SW 1271 (cell line): ENCODE data around the gene GLA.
A peak's percentile ranks its signal among the peaks of the same experiment; 100 is the strongest.

ENCODE experiments used
- DNase-seq, 2 experiments: peaks; one replicate each; lab custom pipeline; 2025; lab: John Stamatoyannopoulos, UW

The GLA gene

DNA sequence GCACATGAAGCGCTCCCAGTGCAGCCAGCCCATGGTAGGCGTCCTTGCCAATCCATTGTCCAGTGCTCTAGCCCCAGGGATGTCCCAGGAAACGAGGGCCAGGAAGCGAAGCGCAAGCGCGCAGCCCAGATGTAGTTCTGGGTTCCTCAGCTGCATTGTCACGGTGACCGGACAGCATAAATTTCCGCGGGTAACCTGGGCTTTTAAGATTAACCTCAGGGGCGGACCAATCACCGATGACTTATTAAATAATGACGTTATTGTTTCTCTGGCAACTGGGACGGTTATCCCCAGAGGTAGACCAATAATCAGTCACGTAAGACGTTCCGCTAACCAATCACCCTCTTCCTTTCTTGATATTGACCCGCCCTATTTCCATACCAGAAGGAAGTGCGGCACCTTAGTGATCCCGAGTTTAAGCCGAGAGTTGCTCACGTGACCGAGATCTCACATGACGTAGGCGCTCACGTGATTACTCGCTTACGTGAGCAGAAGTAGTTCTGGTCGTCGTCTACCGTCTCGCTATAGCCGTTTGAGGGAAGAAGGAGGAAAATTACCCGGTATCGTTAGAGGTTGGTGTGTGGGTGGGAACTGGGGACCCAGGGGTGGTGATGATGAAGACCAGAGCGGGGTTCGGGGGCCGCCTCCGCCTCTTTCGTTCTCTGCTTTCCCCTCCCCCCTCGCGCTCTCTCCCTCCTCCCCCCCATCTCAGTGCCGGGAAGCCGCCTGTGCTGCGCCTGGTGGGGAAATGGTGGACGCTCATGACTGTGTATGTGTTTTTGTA, at the start of gene GLA, which contains the start of gene HNRNPH2:
TSS of gene GLA (minus strand) at position 178 of the 784 bp plus-strand sequence. CDS start at position 156, 22 bp downstream.
TSS of gene HNRNPH2 (plus strand) at position 475 of the 784 bp plus-strand sequence. CDS start 3,767 bp downstream, outside the sequence.
- DNase-seq, result peak; percentile 77 to 92

DNA sequence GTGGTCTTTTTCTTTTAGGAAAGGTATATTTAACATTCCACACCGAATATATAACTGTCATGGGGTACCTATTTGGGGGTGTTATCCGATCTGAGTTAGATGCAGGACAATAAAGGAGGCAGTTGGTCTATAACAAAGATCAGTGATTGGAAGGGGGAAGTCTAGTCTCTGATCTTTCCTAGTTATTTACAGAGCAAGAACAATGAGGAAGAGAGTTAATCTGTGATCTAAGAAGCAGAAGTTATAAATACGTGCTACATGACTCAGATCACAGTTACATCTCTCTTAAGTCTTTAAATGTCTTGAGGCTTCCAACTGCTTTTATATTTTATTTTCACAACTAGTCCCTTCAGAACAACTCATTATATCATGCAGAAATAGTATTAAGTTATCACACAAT, 44.3 kb upstream of the GLA start:
- no peak for DNase-seq

DNA sequence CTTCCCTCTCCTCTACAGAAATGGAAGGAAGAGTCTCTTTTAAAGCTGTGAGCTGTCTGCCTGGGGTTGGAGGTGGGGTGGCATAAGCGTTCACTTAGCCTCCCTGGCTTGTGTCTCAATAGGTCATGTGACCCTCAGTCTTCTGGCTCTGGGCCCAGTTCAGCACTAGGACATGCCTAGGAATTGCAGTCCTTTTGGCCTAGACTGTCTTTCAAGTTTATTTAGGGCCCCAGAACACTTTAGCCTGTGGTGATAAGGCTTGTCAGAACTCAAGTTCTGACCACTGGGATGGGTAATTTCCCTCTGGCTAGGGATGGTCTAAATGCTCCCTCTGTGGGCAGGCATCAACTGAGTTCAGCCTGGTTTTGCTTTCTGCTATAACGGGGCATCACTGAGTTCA, 43.2 kb upstream of the GLA start:
- DNase-seq, result no peak

DNA sequence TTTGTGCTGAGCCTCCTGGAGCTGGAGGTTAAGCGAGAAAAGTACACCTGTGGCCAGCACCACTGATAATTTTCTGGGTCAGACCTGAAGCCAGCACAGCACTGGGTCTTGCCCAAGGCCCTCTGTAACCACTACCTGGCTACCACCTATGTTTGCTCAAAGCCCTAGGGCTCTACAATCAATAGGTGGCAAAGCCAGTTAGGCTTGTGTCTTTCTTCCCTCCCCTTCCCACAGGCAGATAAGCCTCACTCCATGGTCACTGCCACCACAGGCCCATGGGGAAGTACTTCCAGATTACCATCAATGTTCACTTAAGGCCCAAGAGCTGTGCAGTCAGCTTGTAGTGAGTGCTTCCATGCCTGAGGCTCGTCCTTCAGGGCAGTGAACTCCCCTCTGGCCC, 42.4 kb upstream of the GLA start:
- DNase-seq, result no peak

DNA sequence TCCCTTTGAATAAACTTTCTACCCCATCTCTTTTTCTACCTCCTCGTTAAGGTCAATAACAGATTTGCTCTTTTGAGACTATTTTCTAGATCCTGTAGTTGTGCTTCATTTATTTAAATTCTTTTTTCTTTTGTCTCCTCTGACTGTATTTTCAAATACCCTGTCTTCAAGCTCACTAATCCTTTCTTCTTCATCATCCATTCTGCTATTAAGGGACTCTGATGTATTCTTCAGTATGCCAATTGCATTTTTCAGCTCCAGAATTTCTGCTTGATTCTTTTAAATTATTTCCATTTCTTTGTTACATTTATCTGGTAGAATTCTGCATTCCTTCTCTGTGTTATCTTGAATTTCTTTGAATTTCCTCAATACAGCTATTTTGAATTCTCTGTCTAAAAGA, 41.6 kb upstream of the GLA start:
- no peak for DNase-seq

DNA sequence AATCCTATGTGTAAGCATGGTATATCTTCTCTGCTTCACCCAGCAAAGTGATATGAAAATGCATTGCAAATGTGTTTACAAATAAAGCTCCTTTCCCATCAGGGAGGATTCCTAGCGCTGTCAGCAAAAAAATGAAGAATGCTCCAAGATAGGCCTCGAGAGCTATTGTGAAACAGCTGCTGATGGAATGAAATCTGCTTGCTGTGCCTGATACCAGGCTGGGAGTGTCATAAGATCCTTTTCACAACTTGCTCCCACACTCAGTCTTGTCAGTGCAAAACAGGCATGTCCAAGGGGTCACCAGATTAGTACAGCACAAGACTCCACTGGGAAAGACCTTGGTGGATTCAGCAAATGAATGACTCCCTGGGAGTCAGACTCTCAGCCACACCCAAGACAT, 34.4 kb upstream of the GLA start:
- DNase-seq, result no peak

DNA sequence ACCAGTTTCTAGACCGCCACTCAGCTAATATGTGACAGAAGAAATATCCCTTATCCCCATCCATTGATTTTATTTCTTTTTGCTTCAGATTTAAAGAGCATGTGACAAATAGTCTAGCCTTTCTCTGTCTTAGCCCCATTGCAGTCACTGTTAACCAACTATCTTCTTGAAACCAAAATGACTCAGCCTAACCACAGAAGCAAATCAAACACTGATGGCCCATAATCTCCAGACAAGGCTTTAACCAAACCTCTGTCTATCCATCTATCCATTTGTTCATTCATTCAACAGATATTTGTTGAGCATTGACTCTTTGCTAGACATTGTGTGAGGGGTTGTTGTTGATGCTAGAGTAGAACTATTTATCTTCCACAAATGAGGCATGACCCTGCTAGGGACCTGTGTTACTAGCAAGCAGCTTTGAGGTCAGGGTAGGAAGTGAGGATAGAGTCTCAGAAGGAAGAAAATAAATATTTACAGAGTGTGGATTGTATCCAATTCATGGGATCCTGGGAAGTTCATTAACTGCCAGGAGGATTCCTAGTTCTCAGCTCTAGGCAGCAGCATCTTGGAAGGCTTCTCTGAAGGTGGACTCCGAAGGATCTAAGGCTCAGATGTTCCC, 22.8 kb upstream of the GLA start:
- DNase-seq, result no peak

DNA sequence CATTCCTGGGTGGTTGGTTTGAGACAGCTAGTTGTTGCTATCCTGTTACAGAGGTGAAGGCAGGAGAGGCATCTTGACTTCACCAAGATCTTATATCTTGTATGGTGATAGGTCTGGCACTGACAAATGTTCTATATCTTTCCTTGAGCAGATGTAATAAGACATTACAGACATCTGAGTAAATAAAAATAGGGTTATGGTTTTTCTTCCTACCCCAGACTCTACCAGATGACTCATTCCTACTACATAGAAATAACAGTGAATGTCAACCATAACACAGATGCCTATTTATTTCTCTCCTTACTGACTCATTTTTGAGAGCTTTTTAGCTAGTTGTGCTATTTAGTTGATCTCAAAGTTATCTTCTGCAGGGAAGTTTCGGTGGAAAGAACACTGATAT, 22.2 kb upstream of the GLA start:
- no peak for DNase-seq

DNA sequence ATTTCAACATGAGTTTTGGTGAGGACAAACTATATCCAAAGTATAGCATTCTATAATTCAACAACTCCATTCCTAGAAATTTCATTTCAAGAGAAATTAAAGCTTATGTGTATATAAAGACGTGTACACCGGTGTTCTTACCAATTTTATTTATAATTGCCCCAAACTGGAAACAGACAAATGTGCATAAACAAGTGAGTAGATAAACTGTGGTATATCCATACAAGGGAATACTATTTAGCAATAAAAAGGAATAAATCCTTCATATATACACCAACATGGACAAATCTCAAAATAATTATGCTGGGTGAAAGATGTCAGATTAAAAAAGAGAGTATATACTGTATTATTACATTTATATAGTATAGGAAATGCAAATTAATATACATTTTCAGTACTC, 20.2 kb upstream of the GLA start:
- no peak for DNase-seq

DNA sequence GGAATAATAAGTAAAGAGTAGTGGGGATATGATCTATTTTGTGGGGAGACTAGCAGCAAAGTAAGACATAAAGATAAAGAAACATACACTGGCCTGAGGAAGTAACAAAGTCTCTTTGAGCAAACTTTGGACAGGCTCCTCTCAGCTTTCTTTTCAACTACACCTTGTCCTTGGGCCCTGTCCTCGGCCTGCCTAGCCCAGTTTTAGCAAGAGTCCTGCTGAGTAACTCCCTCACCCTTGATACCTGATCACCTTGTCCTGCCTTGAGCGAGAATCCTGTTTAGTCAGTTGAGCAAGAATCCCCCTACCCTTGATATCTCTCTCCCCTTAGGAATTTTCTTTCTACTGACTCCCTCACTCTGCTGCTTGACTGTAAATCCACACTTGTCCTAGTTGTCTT, 11.8 kb upstream of the GLA start:
- DNase-seq, result no peak

DNA sequence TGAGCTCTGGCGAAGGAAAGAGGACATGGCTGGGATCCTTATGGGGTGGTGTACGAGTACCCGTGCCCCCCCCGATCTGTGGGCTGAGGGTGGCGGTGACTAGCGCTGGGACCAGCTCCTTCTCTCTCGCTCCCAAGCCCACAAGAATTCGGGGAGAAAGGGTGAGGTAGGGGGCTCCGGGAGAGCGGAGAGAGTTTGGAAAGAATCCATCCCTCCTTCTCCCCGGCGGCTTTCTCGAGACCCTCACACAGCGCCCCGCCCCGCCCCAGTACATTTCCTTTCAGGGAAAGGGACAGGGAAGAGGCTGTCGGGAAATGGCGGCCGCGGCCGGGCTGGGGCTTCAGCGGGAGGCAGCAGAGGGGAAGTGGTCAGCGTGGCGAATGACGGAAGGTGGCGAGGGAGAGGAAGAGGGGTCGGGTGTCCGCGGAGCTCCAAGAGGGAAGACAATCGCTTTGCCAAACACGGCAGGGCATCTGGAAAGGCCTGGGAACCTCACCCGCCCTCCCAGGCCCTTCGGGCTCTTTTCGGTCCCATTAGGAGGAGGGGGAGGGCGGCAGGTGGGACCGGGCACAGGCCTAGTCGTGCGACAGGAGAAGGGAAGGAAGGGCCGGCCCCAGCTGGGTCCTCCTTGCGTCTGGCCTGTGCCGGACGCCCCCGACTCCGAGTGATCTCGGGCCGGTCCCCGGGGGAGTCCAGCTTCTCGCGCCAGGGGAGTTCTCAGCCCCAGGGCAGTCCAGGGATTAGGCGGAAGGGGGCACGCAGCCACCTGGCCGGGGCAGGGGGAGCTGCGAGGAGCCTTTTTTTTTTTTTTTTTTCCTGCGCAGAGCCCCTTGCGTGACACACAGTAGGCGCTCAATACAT, 10.5 kb upstream of the GLA start:
- DNase-seq, result no peak

DNA sequence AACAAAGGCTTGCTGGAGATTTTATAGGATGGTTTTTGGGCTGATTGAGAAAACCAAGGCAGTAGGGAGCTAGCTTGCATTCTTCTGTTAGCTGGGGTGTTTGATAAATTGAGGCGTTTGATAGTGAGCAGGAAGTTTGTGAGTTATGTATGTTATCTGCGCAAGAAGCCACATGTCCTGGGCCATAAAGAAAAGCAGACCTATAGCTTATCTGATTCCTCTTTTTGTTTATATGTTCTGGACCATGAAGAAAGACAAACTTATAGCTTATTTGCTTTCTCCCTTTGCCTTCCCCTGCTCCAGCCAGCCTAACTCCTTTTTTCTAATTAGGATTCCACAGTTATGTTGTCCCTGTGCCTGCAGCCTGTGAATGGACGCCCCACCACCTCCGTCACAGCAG, 9.5 kb upstream of the GLA start:
- no peak for DNase-seq

DNA sequence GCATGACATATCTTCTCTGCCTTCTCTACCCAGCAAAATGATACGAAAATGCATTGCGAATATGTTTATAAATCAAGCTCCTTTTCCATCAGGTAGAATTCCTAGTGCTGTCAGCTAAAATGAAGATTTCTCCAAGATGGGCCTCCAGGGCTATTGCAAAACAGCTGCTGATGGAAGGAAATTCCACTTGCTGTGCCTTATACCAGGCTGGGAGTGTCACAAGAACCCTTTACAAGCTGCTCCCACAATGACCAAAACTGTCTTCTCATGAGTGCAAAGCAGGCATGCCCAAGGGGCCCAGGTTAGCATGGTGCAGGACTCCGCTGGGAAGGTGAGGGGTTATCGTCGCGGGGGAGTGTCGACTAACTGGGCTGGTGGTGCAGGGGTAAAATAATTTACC, 9.0 kb upstream of the GLA start:
- DNase-seq, result no peak

DNA sequence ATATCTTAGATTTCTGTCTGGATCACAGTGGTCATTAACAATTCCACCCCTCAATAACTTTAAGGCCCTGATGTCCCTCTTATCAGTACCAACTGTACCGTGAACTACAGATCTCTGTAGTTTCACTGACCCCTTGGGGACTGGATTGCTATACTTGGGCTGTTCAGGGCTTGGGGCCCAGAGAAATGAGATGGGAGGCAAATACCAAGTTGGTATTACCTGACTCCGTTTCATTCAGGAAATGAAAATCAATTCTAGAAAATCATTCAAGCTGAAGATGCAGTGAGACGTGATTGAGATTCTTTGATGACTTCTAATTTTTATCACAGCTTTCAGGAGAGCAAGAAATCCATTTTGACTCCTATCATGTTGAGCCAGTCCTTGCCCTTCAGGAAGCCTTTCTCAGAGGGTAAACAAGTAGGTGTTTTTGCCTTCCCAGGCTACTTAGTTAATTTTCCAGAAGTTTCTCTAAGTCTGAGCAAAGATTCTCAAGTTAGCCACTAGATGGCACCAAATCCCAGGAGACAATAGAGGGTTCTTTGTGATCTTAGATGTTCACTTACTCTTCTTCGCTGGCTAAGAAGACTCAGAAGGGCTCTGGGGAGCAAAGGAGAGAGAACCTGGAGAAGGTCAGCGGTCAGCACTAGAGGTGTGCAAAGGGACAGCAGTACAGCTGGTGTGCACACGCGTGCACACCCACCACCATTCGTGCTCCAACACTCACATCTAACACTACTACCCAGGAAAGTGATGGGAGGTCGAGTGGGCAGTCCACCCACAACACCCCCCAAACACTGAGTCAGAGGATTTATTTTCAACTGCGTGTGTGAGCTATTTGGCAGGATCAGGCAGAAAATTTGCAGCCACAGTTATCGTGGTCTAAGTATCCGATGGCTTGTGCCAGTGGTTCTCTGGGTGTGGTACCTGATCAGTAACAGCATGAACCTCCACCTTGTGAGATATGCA, 7.7 kb upstream of the GLA start:
- peak in 1 of 2 experiments; percentile 7 for DNase-seq

DNA sequence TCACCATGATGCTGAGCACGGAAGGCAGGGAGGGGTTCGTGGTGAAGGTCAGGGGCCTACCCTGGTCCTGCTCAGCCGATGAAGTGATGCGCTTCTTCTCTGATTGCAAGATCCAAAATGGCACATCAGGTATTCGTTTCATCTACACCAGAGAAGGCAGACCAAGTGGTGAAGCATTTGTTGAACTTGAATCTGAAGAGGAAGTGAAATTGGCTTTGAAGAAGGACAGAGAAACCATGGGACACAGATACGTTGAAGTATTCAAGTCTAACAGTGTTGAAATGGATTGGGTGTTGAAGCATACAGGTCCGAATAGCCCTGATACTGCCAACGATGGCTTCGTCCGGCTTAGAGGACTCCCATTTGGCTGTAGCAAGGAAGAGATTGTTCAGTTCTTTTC, 4.3 kb upstream of the GLA start:
- DNase-seq, result no peak

DNA sequence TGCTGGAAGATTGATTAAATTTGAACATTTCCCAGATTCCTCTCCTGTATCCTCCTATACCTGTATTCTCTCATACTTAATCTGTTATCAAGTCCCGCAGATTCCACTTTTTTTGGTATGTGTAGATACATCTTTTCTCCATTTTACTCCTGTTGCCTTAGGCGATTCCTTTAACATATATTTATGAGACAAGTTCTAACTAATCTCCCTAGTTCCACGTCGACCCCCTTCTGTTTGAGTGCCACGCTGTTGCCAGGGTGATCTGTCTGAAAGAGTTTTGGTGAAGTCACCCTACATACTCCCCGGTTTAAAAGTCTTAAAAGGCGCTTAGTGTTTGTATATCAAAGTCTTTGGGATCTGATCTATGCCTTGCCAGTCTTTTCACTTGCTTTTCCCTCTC, 2.7 kb upstream of the GLA start:
- DNase-seq, result no peak

DNA sequence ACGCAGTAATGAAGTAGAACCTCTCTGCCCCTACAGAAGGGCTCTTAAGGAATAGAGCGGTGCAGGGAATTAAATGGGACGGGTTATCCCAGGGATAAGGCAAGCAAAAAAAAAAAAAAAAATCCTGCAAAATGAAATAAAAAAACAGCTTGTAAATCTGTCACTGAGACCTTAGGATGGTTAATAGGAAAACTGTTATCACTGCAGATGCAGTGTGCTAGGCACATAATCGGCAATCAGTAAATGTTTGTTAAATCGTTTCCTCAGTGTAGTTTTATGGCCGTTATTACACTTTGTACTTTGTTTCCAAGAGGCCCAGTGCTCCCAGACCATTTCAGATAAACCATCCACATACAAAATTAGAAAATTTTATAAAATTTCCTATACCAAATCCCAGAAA, 1.3 kb upstream of the GLA start:
- no peak for DNase-seq

DNA sequence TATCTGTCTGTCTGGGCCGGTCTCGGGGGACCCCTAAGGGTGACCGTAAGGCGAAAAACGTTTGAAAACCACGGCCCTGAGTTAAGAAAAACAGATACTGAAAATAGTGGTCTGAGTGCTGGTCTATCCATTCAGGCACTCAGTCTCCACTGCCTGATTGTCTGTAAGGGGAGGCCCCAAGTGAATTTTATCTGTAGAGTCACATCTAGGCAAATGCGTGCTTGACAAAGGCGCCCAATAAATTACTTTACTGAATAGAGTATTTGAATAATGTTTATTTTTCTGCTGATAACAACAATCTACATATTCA, 762 bp upstream of the GLA start:
- DNase-seq, result no peak

DNA sequence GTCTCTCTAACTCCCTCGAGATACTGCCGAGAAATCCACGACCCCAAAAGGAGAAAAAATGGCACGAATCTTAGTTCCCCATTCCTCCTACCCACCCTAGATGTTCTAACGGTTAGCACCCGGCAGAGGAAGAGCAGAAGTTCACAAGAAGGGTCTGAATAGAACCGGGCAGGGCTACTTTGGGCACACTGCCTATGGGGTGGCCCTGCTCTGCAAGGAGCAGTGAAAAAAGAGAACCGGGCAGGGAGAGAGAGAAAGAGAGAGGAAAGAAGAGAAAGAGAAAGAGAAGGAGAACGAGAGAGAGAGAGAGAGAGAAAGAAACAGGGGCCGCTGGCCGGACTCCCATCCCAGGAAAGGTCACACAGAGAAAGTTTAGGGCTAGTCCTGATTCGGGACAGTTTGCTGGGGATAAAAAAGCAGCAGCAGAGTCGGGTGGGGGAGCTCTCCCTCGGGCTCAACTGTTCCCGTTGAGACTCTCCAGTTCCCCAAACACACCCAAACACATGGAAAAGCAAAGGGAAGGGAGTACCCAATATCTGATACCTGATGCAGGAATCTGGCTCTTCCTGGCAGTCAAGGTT, 468 bp downstream of the GLA start:
- DNase-seq, result no peak

DNA sequence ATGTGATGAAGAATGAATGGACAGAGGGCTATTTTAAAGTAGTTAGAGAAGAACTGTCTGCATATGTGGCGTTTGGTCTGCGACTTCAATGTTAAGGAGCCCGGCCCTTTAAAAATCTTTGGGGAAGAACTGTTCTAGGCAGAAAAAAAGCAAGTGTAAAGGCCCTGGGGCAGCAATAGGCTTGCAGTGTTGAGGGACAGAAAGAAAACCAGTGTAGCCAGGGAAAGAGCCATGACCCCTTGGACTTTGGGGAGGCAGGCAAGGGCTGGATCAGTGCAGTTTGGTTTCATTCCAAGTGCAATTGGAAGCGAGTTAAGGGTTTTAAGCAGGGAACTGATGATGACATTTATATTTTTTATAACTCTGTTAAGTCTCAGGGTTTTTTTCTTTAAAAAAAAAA, 7.9 kb downstream of the GLA start:
- no peak for DNase-seq

DNA sequence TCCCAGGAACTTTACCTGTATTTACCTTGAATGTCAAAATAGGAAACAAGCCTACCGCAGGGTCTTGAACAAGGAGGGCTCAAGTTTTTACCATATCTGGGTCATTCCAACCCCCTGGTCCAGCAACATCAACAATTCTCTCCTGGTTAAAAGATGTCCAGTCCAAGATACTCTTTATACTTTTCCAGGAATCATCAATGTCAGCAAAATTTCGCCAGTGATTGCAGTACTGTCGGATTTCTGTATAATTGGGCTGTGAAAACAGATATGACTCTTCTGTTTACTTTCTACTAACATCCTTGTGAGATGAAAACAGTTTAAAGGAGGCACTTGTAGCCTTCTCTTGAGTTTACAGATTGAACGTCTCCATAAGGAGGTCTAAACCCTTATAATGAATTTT, 9.0 kb downstream of the GLA start:
- no peak for DNase-seq
